T-cell (primary cell): ENCODE measurements around the gene DDAH2. TPM values are rescaled to one million over a fixed set of nuclear protein-coding genes. Genes with fewer than 3 reads are reported as not detected.

Source experiments
- ATAC-seq, 4 experiments: fragments of 200-7000 bp in 3 of 4; fragments of 150-1000 bp in 1 of 4; cut with Tn5 transposase; replicated peaks in 1 of 4; 1 replicate in 3 of 4; 2 replicates in 1 of 4; pipeline ENCODE4 v1.10.0; 2021; ENCODE audit warnings: moderate library complexity in 3 of 4, mild to moderate bottlenecking in 2 of 4, moderate number of reproducible peaks in 1 of 4
- CTCF ChIA-PET, 2 donors: fragments of 300-600 bp; sonication (Branson Sonifier 250); formaldehyde crosslinking; loops; one replicate each; lab custom pipeline; 2022; ENCODE audit warnings: antibody characterized with exemption in 2 of 2; lab: Charles Lee
- POLR2A ChIA-PET, 2 donors: fragments of 300-600 bp; sonication (Branson Sonifier 250); formaldehyde crosslinking; loops; one replicate each; lab custom pipeline; 2022; ENCODE audit warnings: antibody characterized with exemption in 2 of 2; lab: Charles Lee
- DNase-seq, 35 experiments: peaks; one replicate each; pipeline versions ENCODE4 v3.0.0 to v3.0.0-alpha.2; 2013 to 2023
- H3K27ac ChIP-seq: one replicate; pipeline ENCODE4 v1.5.1; 2013; ENCODE audit warnings: low read length
- H3K27me3 ChIP-seq, 2 experiments: replicated peaks in 1 of 2; 1 replicate in 1 of 2; 2 replicates in 1 of 2; pipeline versions ENCODE4 v1.6.1 to v1.7.0; 2013; ENCODE audit warnings: low read length in 1 of 2, mixed read lengths in 1 of 2; ENCODE audit not compliant: control insufficient read depth in 2 of 2, insufficient read depth in 2 of 2; ENCODE audit errors: extremely low read depth in 1 of 2
- H3K36me3 ChIP-seq, 2 donors: 1 replicate in 1 of 2; 2 replicates in 1 of 2; pipeline versions ENCODE4 v1.6.1 to v1.7.0; 2013; ENCODE audit warnings: low read length in 1 of 2; ENCODE audit not compliant: control insufficient read depth in 2 of 2, insufficient read depth in 1 of 2; ENCODE audit errors: extremely low read depth in 1 of 2
- H3K4me1 ChIP-seq, 2 experiments: 1 replicate in 1 of 2; 2 replicates in 1 of 2; pipeline versions ENCODE4 v1.6.1 to v1.7.0; 2013; ENCODE audit warnings: low read length in 2 of 2, mixed read lengths in 1 of 2; ENCODE audit not compliant: insufficient read depth in 2 of 2, control insufficient read depth in 1 of 2; ENCODE audit errors: extremely low read depth in 1 of 2
- H3K4me3 ChIP-seq, 2 donors: 1 replicate in 1 of 2; 2 replicates in 1 of 2; pipeline versions ENCODE4 v1.5.1 to v1.7.0; 2013; ENCODE audit warnings: mild to moderate bottlenecking in 2 of 2, low read length in 1 of 2, moderate library complexity in 1 of 2; ENCODE audit not compliant: control insufficient read depth in 1 of 2; ENCODE audit errors: extremely low read depth in 1 of 2
- H3K9me3 ChIP-seq: 2 replicates; pipeline ENCODE4 v1.7.0; 2013
- H3K27ac Mint-ChIP-seq, 2 donors: one replicate each; pipeline ENCODE4 v1.8.0; 2020 to 2021; ENCODE audit warnings: mild to moderate bottlenecking in 2 of 2, mixed read lengths in 2 of 2
- H3K27me3 Mint-ChIP-seq, 2 donors: one replicate each; pipeline ENCODE4 v1.8.0; 2021 to 2022; ENCODE audit warnings: mixed read lengths in 2 of 2
- H3K36me3 Mint-ChIP-seq: one replicate; pipeline ENCODE4 v1.8.0; 2021; ENCODE audit warnings: mixed read lengths
- H3K4me1 Mint-ChIP-seq, 3 donors: one replicate each; pipeline ENCODE4 v1.8.0; 2020 to 2022; ENCODE audit warnings: mixed read lengths in 3 of 3, mild to moderate bottlenecking in 1 of 3
- H3K4me3 Mint-ChIP-seq, 3 donors: one replicate each; pipeline ENCODE4 v1.8.0; 2020 to 2022; ENCODE audit warnings: mild to moderate bottlenecking in 3 of 3, mixed read lengths in 3 of 3, moderate library complexity in 3 of 3
- H3K9me3 Mint-ChIP-seq, 3 donors: one replicate each; pipeline ENCODE4 v1.8.0; 2020 to 2022; ENCODE audit warnings: mixed read lengths in 3 of 3
- whole genome bisulfite sequencing: methylation state at CpG from one replicate; pipeline ENCODE4 v1.1.5; 2013; ENCODE audit warnings: missing lambda C conversion rate; ENCODE audit not compliant: insufficient coverage; 5-methylcytosine and 5-hydroxymethylcytosine counted together
- total RNA-seq, 35 experiments: library from RNA in 6 of 35; stranded (reverse) in 6 of 35; fragments of 120-200 nt in 1 of 35; gene quantifications; one replicate each; pipeline versions ENCODE4 v1.2.1 to v1.2.4 and lab custom pipeline; 2013 to 2026

DDAH2 gene
- total RNA-seq, 5 donors from 2014 or later (not counting 1 experiment from before 2014, with no cell fraction given): 9.0 to 13.2 (median 11.5) TPM

GRCh38 chr6:31708224-31708623 lies 20.9 kb downstream of the DDAH2 start:
- H3K36me3 Mint-ChIP-seq: no peaks in the 10 kb centered on the region
- CTCF ChIA-PET: interaction anchor here in 1 of 2 donors (0.6 kb wide), 1 partner anchor 123 kb away, joined by 3 read pairs; no protein-coding TSS in a partner anchor
- H3K27me3 Mint-ChIP-seq: no peaks in the 10 kb centered on the region
- no CpG with 5 or more reads among the region's 3 CpGs for WGBS
- POLR2A ChIA-PET: interaction anchor here in 1 of 2 donors (0.6 kb wide), 1 partner anchor 123 kb away, joined by 3 read pairs; no protein-coding TSS in a partner anchor
- H3K4me1 ChIP-seq: peaks cover 5 to 21% of the 10 kb centered on the region in 2 experiments
- H3K27ac Mint-ChIP-seq: no peak overlapping the region
- no peaks in the 10 kb centered on the region for H3K9me3 ChIP-seq
- peaks cover 0 to 21% of the 10 kb centered on the region in 2 experiments for H3K27me3 ChIP-seq
- no peak overlapping the region for H3K4me3 ChIP-seq
- DNase-seq (no peak), ATAC-seq (no peak)
- peaks cover 21 to 26% (median 24%) of the 10 kb centered on the region in 3 donors for H3K4me1 Mint-ChIP-seq
- no peaks in the 10 kb centered on the region for H3K36me3 ChIP-seq
- no peak overlapping the region for H3K27ac ChIP-seq
- H3K4me3 Mint-ChIP-seq: no peak overlapping the region
- H3K9me3 Mint-ChIP-seq: no peaks in the 10 kb centered on the region

GRCh38 chr6:31707701-31708100 lies 21.4 kb downstream of the DDAH2 start:
- Mint-ChIP-seq H3K36me3 (no peaks in the 10 kb centered on the region), H3K27ac (no peak overlapping the region), H3K27me3 (no peaks in the 10 kb centered on the region), H3K9me3 (no peaks in the 10 kb centered on the region), H3K4me1 (peaks cover 24 to 28% (median 26%) of the 10 kb centered on the region in 3 donors), H3K4me3 (no peak overlapping the region)
- H3K27ac ChIP-seq: no peak overlapping the region
- CTCF ChIA-PET: no interaction called here
- WGBS: 81% methylated on average over 3 of the region's 10 CpGs
- POLR2A ChIA-PET: no interaction called here
- peaks cover 2 to 21% of the 10 kb centered on the region in 2 experiments for H3K4me1 ChIP-seq
- no peaks in the 10 kb centered on the region for H3K36me3 ChIP-seq
- no peak overlapping the region for H3K4me3 ChIP-seq
- H3K27me3 ChIP-seq: peaks cover 0 to 19% of the 10 kb centered on the region in 2 experiments
- no peak for DNase-seq
- no peaks in the 10 kb centered on the region for H3K9me3 ChIP-seq
- ATAC-seq: no peak

GRCh38 chr6:31706599-31706998 lies 22.5 kb downstream of the DDAH2 start, which contains the start of gene LY6G6F:
TSS of gene LY6G6F (plus strand) at chr6:31706866. CDS start at chr6:31706907, 41 bp downstream.
- ATAC-seq (no peak), DNase-seq (no peak)
- Mint-ChIP-seq H3K9me3 (no peaks in the 10 kb centered on the region), H3K4me3 (no peak within 1 kb of the TSS), H3K27ac (no peak within 1 kb of the TSS), H3K4me1 (peaks cover 25 to 32% (median 30%) of the 10 kb centered on the region in 3 donors), H3K27me3 (no peaks in the 10 kb centered on the region), H3K36me3 (no peaks in the 10 kb centered on the region)
- H3K27ac ChIP-seq: no peak within 1 kb of the TSS
- ChIA-PET POLR2A (interaction anchor here (0.6 to 0.8 kb wide), 3 partner anchors 11 to 249 kb away, joined by 3 to 9 read pairs (median 4); no protein-coding TSS in a partner anchor), CTCF (interaction anchor here in 1 of 2 donors (0.6 kb wide), 1 partner anchor 123 kb away, joined by 5 read pairs; no protein-coding TSS in a partner anchor)
- H3K9me3 ChIP-seq: no peaks in the 10 kb centered on the region
- WGBS: no CpG with 5 or more reads among the region's 3 CpGs
- H3K27me3 ChIP-seq: peaks cover 0 to 19% of the 10 kb centered on the region in 2 experiments
- H3K36me3 ChIP-seq: no peaks in the 10 kb centered on the region
- no peak within 1 kb of the TSS for H3K4me3 ChIP-seq
- H3K4me1 ChIP-seq: peaks cover 12 to 29% of the 10 kb centered on the region in 2 experiments

- Histone ChIP-seq H3K27me3 (peaks cover 0 to 19% of the 10 kb centered on the region in 2 experiments), H3K4me3 (no peak overlapping the region), H3K4me1 (peaks cover 13 to 28% of the 10 kb centered on the region in 2 experiments), H3K27ac (no peak overlapping the region), H3K9me3 (no peaks in the 10 kb centered on the region), H3K36me3 (no peaks in the 10 kb centered on the region)
- H3K27ac Mint-ChIP-seq: no peak overlapping the region
- ATAC-seq (no peak), DNase-seq (no peak)
- CTCF ChIA-PET: no interaction called here
- H3K9me3 Mint-ChIP-seq: no peaks in the 10 kb centered on the region
- H3K4me1 Mint-ChIP-seq: peaks cover 27 to 33% (median 30%) of the 10 kb centered on the region in 3 donors
- no peak overlapping the region for H3K4me3 Mint-ChIP-seq
- WGBS: no CpG with 5 or more reads among the region's 6 CpGs
- POLR2A ChIA-PET: interaction anchor here (0.6 to 0.8 kb wide), 3 partner anchors 11 to 250 kb away, joined by 3 to 9 read pairs (median 4); no protein-coding TSS in a partner anchor
- H3K36me3 Mint-ChIP-seq: peaks cover 3% of the 10 kb centered on the region
- no peaks in the 10 kb centered on the region for H3K27me3 Mint-ChIP-seq
These were observed 23.2 kb downstream of the DDAH2 start for GRCh38 chr6:31705931-31706330.

- Histone ChIP-seq H3K27ac (peak within 1 kb of the TSS; percentile 96), H3K27me3 (peaks cover 0 to 4% of the 10 kb centered on the region in 2 experiments), H3K4me3 (peak within 1 kb of the TSS; percentile 82 to 99), H3K4me1 (peaks cover 13 to 32% of the 10 kb centered on the region in 2 experiments), H3K9me3 (no peaks in the 10 kb centered on the region), H3K36me3 (peaks cover 7 to 8% of the 10 kb centered on the region in 2 donors)
- peak within 1 kb of the TSS; percentile 98 to 99 (median 98) for H3K4me3 Mint-ChIP-seq
- H3K36me3 Mint-ChIP-seq: peaks cover 6% of the 10 kb centered on the region
- no peaks in the 10 kb centered on the region for H3K9me3 Mint-ChIP-seq
- DNase-seq: peak; percentile 95 to 100 (median 98)
- ChIA-PET CTCF (interaction anchor here (0.6 to 1.2 kb wide), 5 partner anchors 12 to 1142 kb away, joined by 3 read pairs; partner anchors contain the start of genes GPANK1 (in 1 of the 2) and NEU1 (in 1 of the 2)), POLR2A (interaction anchor here in 1 of 2 donors (0.6 to 1.3 kb wide), 3 partner anchors 35 to 160 kb away, joined by 3 to 10 read pairs (median 3); partner anchors contain the start of genes BAG6 and NEU1)
- ATAC-seq: peak; percentile 94 to 95 (median 95)
- no peaks in the 10 kb centered on the region for H3K27me3 Mint-ChIP-seq
- peak within 1 kb of the TSS; percentile 94 to 98 for H3K27ac Mint-ChIP-seq
- under 1% methylated on average over 50 of the region's 54 CpGs for WGBS
- H3K4me1 Mint-ChIP-seq: peaks cover 32 to 37% (median 35%) of the 10 kb centered on the region in 3 donors
These were observed 26.0 kb downstream of the DDAH2 start, which contains the start of gene ABHD16A for GRCh38 chr6:31702819-31703716. TSS of gene ABHD16A (minus strand) at chr6:31703324. CDS start at chr6:31703281, 43 bp downstream.
